T follicular helper cell (primary cell): ENCODE results near the gene LDLRAD1.
"Not testable (repeated sequence)": the region's sequence is repeated elsewhere in the genome, so short reads cannot be mapped to it uniquely, and the experiment has no call there.

ENCODE experiments used
- DNase-seq: peaks from one replicate; pipeline ENCODE4 v3.0.0-alpha.2; 2020; ENCODE audit warnings: low read depth

The LDLRAD1 gene

GRCh38 chr1:54016343-54017282, 1.4 kb downstream of the LDLRAD1 start:
- no peak for DNase-seq

GRCh38 chr1:54014009-54014629, 3.9 kb downstream of the LDLRAD1 start:
- no peak for DNase-seq

- no peak for DNase-seq
Measured at GRCh38 chr1:54013393-54014008, 4.5 kb downstream of the LDLRAD1 start.

- no peak for DNase-seq
Measured at GRCh38 chr1:54012863-54013262, 5.1 kb downstream of the LDLRAD1 start.

- DNase-seq = no peak
Measured at GRCh38 chr1:54012008-54012325, 6.0 kb downstream of the LDLRAD1 start.

GRCh38 chr1:54011316-54012007, 6.5 kb downstream of the LDLRAD1 start:
- no peak for DNase-seq

GRCh38 chr1:54010415-54011117, 7.4 kb downstream of the LDLRAD1 start:
- no peak for DNase-seq

GRCh38 chr1:54009406-54009805, 8.6 kb downstream of the LDLRAD1 start:
- no peak for DNase-seq

- DNase-seq = no peak
Measured at GRCh38 chr1:54008876-54009275, 9.1 kb downstream of the LDLRAD1 start.

- DNase-seq = no peak
Measured at GRCh38 chr1:54007613-54008012, 10.4 kb downstream of the LDLRAD1 start.

GRCh38 chr1:54006508-54006907, 11.5 kb downstream of the LDLRAD1 start:
- DNase-seq = no peak

- DNase-seq = no peak
Measured at GRCh38 chr1:54004481-54005049, 13.4 kb downstream of the LDLRAD1 start.

- not testable (repeated sequence) for DNase-seq
Measured at GRCh38 chr1:54003750-54004480, 14.1 kb downstream of the LDLRAD1 start.

- no peak for DNase-seq
Measured at GRCh38 chr1:54003249-54003646, 14.7 kb downstream of the LDLRAD1 start.

GRCh38 chr1:54002544-54003248, 15.3 kb downstream of the LDLRAD1 start:
- DNase-seq = no peak

GRCh38 chr1:54001591-54001990, 16.4 kb downstream of the LDLRAD1 start:
- DNase-seq = no peak

GRCh38 chr1:53999920-54000319, 18.1 kb downstream of the LDLRAD1 start:
- DNase-seq = no peak

- DNase-seq = no peak
Measured at GRCh38 chr1:53998223-53998622, 19.8 kb downstream of the LDLRAD1 start.

GRCh38 chr1:53995683-53996082, 22.3 kb downstream of the LDLRAD1 start:
- no peak for DNase-seq

- not testable (repeated sequence) for DNase-seq
Measured at GRCh38 chr1:53994516-53994915, 23.5 kb downstream of the LDLRAD1 start.
